Activated naive CD4-positive, alpha-beta T cell treated with anti-CD3 and anti-CD28 coated beads, Interleukin-2, amount 50 U/mL, for 16 hours (primary cell): Measurements from ENCODE around the gene UBE2D1.
A peak's percentile ranks its signal among the peaks of the same experiment; 100 is the strongest.

Source experiments
- DNase-seq: peaks from one replicate; pipeline ENCODE4 v3.0.0-alpha.2; 2020

The UBE2D1 gene

GRCh38 chr10:58334817-58335305 lies at the start of gene UBE2D1:
Gene UBE2D1, plus strand, starts transcription at chr10:58335006. Its CDS starts 196 bp downstream, at chr10:58335202.
- DNase-seq, result peak; percentile 88

GRCh38 chr10:58291538-58292174 lies 43.1 kb upstream of the UBE2D1 start:
- DNase-seq, result peak; percentile 21

- DNase-seq, result no peak
Observed at GRCh38 chr10:58293989-58294388, 40.8 kb upstream of the UBE2D1 start.

- DNase-seq, result peak; percentile 58
Observed at GRCh38 chr10:58299580-58299979, 35.2 kb upstream of the UBE2D1 start.

GRCh38 chr10:58300676-58301075 lies 34.1 kb upstream of the UBE2D1 start:
- DNase-seq, result no peak

GRCh38 chr10:58302254-58302653 lies 32.6 kb upstream of the UBE2D1 start:
- DNase-seq, result no peak

GRCh38 chr10:58304099-58304633 lies 30.6 kb upstream of the UBE2D1 start:
- DNase-seq, result no peak

- DNase-seq, result no peak
Observed at GRCh38 chr10:58305821-58306220, 29.0 kb upstream of the UBE2D1 start.

GRCh38 chr10:58307676-58308075 lies 27.1 kb upstream of the UBE2D1 start:
- DNase-seq, result no peak

GRCh38 chr10:58311026-58311425 lies 23.8 kb upstream of the UBE2D1 start:
- DNase-seq, result no peak

- DNase-seq, result no peak
Observed at GRCh38 chr10:58316874-58317273, 17.9 kb upstream of the UBE2D1 start.

- DNase-seq, result no peak
Observed at GRCh38 chr10:58318346-58318745, 16.5 kb upstream of the UBE2D1 start.

GRCh38 chr10:58319599-58319998 lies 15.2 kb upstream of the UBE2D1 start:
- DNase-seq, result no peak

GRCh38 chr10:58320351-58321049 lies 14.3 kb upstream of the UBE2D1 start:
- DNase-seq, result no peak

GRCh38 chr10:58322072-58322834 lies 12.6 kb upstream of the UBE2D1 start:
- DNase-seq, result no peak

- no peak for DNase-seq
Observed at GRCh38 chr10:58322835-58323209, 12.0 kb upstream of the UBE2D1 start.

GRCh38 chr10:58326967-58327381 lies 7.8 kb upstream of the UBE2D1 start:
- no peak for DNase-seq

GRCh38 chr10:58328233-58328632 lies 6.6 kb upstream of the UBE2D1 start:
- no peak for DNase-seq

GRCh38 chr10:58330431-58330830 lies 4.4 kb upstream of the UBE2D1 start:
- no peak for DNase-seq

- no peak for DNase-seq
Observed at GRCh38 chr10:58331646-58332045, 3.2 kb upstream of the UBE2D1 start.

GRCh38 chr10:58335306-58336005 lies 650 bp downstream of the UBE2D1 start:
- DNase-seq, result peak; percentile 12

GRCh38 chr10:58336242-58336641 lies 1.4 kb downstream of the UBE2D1 start:
- no peak for DNase-seq

- DNase-seq, result no peak
Observed at GRCh38 chr10:58341422-58341821, 6.6 kb downstream of the UBE2D1 start.
